ENCODE results near the gene FUOM. TPM values are rescaled to one million over a fixed set of nuclear protein-coding genes. Genes with fewer than 3 reads are reported as not detected.
A peak's percentile ranks its signal among the peaks of the same experiment; 100 is the strongest.

The FUOM gene, protein sequence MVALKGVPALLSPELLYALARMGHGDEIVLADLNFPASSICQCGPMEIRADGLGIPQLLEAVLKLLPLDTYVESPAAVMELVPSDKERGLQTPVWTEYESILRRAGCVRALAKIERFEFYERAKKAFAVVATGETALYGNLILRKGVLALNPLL
- 13.0 TPM for total RNA-seq (ENCODE audit: unreplicated experiment)
- long read RNA-seq, partial matches to known transcripts: 1 of 5 reads
- long read RNA-seq, other reads (novel, unspliced or antisense): 2 of 5 reads

DNA sequence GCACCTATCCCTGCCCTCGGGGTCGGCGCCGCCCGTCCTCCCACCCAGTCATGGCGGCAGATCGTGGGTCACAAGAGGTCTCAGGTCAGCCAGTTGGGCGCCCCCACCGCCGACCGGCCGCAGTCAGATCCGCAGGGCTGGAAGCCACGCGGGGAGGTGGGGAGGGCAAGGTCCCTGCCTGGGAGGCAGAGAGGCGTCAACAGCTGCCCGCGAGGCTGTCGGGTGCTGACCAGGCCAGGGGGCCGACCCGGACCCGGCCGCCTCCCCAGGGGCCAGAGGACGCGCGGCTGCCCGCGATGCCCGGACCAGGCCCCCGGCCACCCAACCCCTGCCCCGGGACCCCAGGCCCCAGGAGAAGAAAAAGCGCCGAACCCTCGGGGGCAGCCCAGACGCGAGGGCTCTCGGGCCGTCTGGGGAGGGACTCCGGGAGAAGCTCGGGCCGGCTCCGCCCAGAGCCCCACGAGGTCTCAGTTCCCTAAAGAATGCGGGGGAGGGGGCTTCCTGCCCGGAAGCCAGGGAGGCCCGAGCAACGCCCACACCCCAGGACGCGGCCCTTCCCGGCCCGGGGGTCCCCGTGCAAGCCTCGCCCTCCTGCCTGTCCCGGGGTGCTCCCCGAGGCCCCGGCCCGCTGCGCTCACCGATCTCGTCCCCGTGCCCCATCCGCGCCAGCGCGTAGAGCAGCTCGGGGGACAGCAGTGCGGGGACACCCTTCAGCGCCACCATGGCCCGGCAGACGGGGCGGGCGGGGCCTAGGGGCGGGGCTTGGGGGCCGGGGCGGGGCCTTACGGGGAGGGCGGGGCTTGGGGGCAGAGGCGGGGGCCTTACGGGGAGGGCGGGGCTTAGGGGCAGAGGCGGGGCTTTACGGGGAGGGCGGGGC is at the start of gene FUOM:
TSS of gene FUOM (minus strand) at position 735 of the 877 bp plus-strand sequence. CDS start at position 723, 12 bp downstream.
- TF ChIP-seq, protein P1, sequence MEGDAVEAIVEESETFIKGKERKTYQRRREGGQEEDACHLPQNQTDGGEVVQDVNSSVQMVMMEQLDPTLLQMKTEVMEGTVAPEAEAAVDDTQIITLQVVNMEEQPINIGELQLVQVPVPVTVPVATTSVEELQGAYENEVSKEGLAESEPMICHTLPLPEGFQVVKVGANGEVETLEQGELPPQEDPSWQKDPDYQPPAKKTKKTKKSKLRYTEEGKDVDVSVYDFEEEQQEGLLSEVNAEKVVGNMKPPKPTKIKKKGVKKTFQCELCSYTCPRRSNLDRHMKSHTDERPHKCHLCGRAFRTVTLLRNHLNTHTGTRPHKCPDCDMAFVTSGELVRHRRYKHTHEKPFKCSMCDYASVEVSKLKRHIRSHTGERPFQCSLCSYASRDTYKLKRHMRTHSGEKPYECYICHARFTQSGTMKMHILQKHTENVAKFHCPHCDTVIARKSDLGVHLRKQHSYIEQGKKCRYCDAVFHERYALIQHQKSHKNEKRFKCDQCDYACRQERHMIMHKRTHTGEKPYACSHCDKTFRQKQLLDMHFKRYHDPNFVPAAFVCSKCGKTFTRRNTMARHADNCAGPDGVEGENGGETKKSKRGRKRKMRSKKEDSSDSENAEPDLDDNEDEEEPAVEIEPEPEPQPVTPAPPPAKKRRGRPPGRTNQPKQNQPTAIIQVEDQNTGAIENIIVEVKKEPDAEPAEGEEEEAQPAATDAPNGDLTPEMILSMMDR (IDR thresholded peaks at IDR 0.05; ENCODE audit: partially characterized antibody, unreplicated experiment): no peak
- Mint-ChIP-seq H3K36me3 (ENCODE audit: unreplicated experiment) (peaks cover 10% of the 10 kb centered on the region), H3K27me3 (ENCODE audit: unreplicated experiment) (peaks cover 3% of the 10 kb centered on the region), H3K27ac (ENCODE audit: unreplicated experiment) (no peak within 1 kb of the TSS), H3K4me3 (ENCODE audit: unreplicated experiment) (peak within 1 kb of the TSS; percentile 76), H3K4me1 (ENCODE audit: low read depth, unreplicated experiment) (no peaks in the 10 kb centered on the region), H3K9me3 (ENCODE audit: unreplicated experiment) (peaks cover 7% of the 10 kb centered on the region)
- DNase-seq: peak; percentile 70

DNA sequence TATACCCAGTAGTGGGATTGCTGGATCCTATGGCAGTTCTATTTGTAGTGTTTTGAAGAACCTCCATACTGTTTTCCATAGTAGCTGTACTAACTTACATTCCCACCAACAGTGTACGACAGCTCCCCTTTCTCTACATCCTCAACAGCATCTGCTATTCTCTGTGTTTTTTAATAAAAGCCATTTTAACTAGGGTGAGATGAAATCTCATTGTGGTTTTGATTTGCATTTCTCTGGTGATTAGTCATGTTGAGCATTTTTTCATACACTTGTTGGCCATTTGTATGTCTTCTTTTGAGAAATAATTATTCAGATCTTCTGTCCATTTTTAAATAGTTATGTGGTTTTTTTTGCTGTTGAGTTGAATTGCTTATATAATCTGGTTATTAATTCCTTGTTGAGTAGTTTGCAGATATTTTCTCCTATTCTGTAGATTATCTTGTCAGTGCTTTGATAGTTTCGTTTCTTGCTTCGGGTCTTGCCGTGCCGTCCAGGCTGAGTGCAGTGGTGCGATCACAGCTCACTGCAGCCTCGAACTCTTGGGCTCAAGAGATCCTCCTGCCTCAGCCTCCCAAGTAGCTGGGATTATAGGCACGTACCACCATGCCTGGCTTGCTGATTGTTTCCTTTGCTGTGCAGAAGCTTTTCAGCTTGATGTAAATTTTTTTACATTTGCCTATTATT is 48.2 kb upstream of the FUOM start:
- Mint-ChIP-seq H3K36me3 (ENCODE audit: unreplicated experiment) (peaks cover 49% of the 10 kb centered on the region), H3K27me3 (ENCODE audit: unreplicated experiment) (peaks cover 7% of the 10 kb centered on the region), H3K27ac (ENCODE audit: unreplicated experiment) (no peak overlapping the region), H3K9me3 (ENCODE audit: unreplicated experiment) (peaks cover 2% of the 10 kb centered on the region), H3K4me1 (ENCODE audit: low read depth, unreplicated experiment) (no peaks in the 10 kb centered on the region), H3K4me3 (ENCODE audit: unreplicated experiment) (no peak overlapping the region)
- TF ChIP-seq, protein P1 (IDR thresholded peaks at IDR 0.05; ENCODE audit: partially characterized antibody, unreplicated experiment): no peak
- DNase-seq: no peak

DNA sequence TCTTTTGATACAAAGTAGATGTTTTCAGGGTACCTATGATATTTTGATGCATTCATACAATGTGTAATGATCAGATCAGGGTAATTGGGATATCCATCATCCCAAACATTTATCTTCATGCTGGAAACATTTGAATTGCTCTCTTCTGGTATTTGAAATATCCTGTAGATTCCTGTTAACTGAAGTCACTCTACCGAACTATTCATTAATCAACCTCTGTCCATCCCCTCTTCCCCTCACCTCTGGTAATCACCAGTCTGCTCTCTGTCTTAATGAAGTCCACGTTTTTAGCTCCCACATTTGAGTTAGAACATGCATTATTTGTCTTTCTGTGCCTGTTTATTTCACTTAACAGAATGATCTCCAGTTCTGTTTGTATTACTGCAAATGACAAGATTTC is 47.5 kb upstream of the FUOM start:
- no peak overlapping the region for H3K4me3 Mint-ChIP-seq (ENCODE audit: unreplicated experiment)
- TF ChIP-seq, protein P1 (IDR thresholded peaks at IDR 0.05; ENCODE audit: partially characterized antibody, unreplicated experiment): no peak
- H3K27ac Mint-ChIP-seq (ENCODE audit: unreplicated experiment): no peak overlapping the region
- H3K36me3 Mint-ChIP-seq (ENCODE audit: unreplicated experiment): peaks cover 42% of the 10 kb centered on the region
- H3K9me3 Mint-ChIP-seq (ENCODE audit: unreplicated experiment): peaks cover under 1% of the 10 kb centered on the region
- no peak for DNase-seq
- no peaks in the 10 kb centered on the region for H3K4me1 Mint-ChIP-seq (ENCODE audit: low read depth, unreplicated experiment)
- peaks cover 7% of the 10 kb centered on the region for H3K27me3 Mint-ChIP-seq (ENCODE audit: unreplicated experiment)

DNA sequence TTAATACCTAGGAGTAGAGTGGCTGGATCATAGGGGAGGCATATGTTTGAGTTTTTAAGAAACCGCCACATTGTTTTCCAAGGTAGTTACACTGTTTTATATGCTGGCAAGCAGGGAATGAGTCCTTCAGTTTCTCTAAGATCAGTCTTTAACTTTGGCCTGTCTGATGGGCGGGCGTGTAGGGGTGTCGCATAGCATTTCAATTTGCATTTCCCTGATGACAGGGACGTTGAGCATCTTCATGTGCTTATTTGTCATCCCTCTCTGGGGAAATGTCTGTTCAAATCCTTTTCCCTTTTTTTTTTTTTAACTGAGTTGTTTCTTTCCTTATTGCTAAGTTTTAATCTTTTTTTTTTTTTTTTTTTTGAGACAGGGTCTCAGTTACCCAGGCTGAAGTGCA is 46.0 kb upstream of the FUOM start:
- H3K9me3 Mint-ChIP-seq (ENCODE audit: unreplicated experiment): no peaks in the 10 kb centered on the region
- no peaks in the 10 kb centered on the region for H3K4me1 Mint-ChIP-seq (ENCODE audit: low read depth, unreplicated experiment)
- no peak for DNase-seq
- H3K27ac Mint-ChIP-seq (ENCODE audit: unreplicated experiment): peak overlapping the region; percentile 46
- peaks cover 28% of the 10 kb centered on the region for H3K36me3 Mint-ChIP-seq (ENCODE audit: unreplicated experiment)
- H3K4me3 Mint-ChIP-seq (ENCODE audit: unreplicated experiment): no peak overlapping the region
- TF ChIP-seq, protein P1 (IDR thresholded peaks at IDR 0.05; ENCODE audit: partially characterized antibody, unreplicated experiment): no peak
- peaks cover 5% of the 10 kb centered on the region for H3K27me3 Mint-ChIP-seq (ENCODE audit: unreplicated experiment)

Data from glutamatergic neuron (in vitro differentiated cells).